ENCODE results near the gene DMRT3.

Gene DMRT3

DNA sequence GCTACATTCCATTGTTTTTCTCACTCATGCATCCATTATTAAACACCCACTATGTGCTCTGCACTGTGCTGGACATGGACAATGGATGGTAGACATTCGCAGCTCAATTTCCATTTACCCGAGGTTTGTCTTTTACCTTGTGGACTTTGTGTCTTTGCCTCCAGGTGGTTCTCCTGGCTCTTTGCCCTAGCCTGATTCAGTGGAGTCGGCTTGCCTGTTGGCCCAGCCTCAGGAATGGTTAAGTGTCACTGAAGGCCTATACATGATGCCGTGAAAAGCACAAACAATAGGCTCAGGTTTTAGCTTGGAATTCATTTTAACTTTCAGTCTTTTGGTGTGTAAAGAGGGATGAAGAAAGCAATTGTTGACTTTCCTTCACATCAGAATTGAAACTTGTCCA lies 16.5 kb upstream of the DMRT3 start:
- Histone ChIP-seq H3K27me3 (ENCODE audit: insufficient read depth, low read depth) (no peaks in the 10 kb centered on the region), H3K4me1 (ENCODE audit: low read depth, poor library complexity, severe bottlenecking) (no peaks in the 10 kb centered on the region), H3K27ac (no peak overlapping the region), H3K79me2 (ENCODE audit: insufficient read depth, low read depth) (no peaks in the 10 kb centered on the region), H3K4me2 (no peak overlapping the region), H4K20me1 (ENCODE audit: insufficient read depth) (no peaks in the 10 kb centered on the region), H3K36me3 (ENCODE audit: insufficient read depth) (no peaks in the 10 kb centered on the region), H3K4me3 (IDR thresholded peaks at IDR 0.05; ENCODE audit: insufficient read depth, low read depth, low read length) (no peak overlapping the region), H2AFZ (ENCODE audit: low read depth) (no peak overlapping the region), H3K9ac (no peak overlapping the region)
- TF ChIP-seq, protein P1, sequence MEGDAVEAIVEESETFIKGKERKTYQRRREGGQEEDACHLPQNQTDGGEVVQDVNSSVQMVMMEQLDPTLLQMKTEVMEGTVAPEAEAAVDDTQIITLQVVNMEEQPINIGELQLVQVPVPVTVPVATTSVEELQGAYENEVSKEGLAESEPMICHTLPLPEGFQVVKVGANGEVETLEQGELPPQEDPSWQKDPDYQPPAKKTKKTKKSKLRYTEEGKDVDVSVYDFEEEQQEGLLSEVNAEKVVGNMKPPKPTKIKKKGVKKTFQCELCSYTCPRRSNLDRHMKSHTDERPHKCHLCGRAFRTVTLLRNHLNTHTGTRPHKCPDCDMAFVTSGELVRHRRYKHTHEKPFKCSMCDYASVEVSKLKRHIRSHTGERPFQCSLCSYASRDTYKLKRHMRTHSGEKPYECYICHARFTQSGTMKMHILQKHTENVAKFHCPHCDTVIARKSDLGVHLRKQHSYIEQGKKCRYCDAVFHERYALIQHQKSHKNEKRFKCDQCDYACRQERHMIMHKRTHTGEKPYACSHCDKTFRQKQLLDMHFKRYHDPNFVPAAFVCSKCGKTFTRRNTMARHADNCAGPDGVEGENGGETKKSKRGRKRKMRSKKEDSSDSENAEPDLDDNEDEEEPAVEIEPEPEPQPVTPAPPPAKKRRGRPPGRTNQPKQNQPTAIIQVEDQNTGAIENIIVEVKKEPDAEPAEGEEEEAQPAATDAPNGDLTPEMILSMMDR (conservative IDR thresholded peaks at IDR 0.05; ENCODE audit: low read depth, low read length) = no peak

DNA sequence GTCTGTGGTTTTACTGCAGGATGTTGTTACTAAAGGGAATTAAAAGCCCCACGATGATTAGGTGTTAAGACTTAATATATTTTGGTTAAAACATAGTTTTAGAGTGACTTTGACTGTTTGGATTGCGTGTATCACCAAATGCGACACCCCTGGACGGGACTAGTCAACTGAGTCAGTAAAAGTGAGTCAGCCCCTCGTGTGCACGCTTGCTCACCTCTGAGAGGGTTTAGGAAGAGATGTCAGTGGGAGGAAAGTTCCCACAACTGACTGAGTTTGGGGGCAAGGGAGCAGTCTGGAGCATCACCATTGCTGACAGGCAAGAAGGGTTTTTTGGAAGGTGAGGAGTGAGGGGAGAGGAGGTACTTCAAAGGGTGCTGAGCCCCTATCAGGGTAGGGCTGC lies 14.4 kb upstream of the DMRT3 start:
- H3K27me3 ChIP-seq (ENCODE audit: insufficient read depth, low read depth) = no peaks in the 10 kb centered on the region
- no peak overlapping the region for H3K27ac ChIP-seq
- TF ChIP-seq, protein P1 (conservative IDR thresholded peaks at IDR 0.05; ENCODE audit: low read depth, low read length) = no peak
- H4K20me1 ChIP-seq (ENCODE audit: insufficient read depth) = no peaks in the 10 kb centered on the region
- H3K4me3 ChIP-seq (IDR thresholded peaks at IDR 0.05; ENCODE audit: insufficient read depth, low read depth, low read length) = no peak overlapping the region
- H3K4me1 ChIP-seq (ENCODE audit: low read depth, poor library complexity, severe bottlenecking) = no peaks in the 10 kb centered on the region
- H2AFZ ChIP-seq (ENCODE audit: low read depth) = no peak overlapping the region
- H3K9ac ChIP-seq = no peak overlapping the region
- H3K36me3 ChIP-seq (ENCODE audit: insufficient read depth) = no peaks in the 10 kb centered on the region
- no peak overlapping the region for H3K4me2 ChIP-seq
- H3K79me2 ChIP-seq (ENCODE audit: insufficient read depth, low read depth) = no peaks in the 10 kb centered on the region

DNA sequence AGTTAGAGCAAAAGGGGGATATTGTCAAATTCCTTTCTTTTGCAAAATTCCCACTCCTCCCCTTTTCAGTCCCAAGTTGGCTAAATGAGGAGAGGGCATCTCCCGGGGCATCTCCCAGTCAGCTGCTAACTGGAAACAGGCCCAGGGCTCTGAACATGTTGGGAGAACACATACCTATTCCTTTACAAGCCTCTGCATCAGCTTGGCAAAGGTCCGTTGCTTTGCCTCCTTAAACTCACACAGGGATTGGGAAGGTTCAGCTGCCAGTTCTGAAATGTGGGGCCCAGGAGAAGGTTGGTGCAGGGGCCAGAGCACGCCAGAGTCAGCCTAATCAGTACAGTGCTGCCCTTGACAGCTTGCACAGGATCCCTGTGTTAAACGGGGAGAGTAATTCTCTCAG lies 11.0 kb upstream of the DMRT3 start:
- H3K4me3 ChIP-seq (IDR thresholded peaks at IDR 0.05; ENCODE audit: insufficient read depth, low read depth, low read length) = no peak overlapping the region
- H3K9ac ChIP-seq = no peak overlapping the region
- H4K20me1 ChIP-seq (ENCODE audit: insufficient read depth) = no peaks in the 10 kb centered on the region
- no peaks in the 10 kb centered on the region for H3K79me2 ChIP-seq (ENCODE audit: insufficient read depth, low read depth)
- no peaks in the 10 kb centered on the region for H3K4me1 ChIP-seq (ENCODE audit: low read depth, poor library complexity, severe bottlenecking)
- no peaks in the 10 kb centered on the region for H3K27me3 ChIP-seq (ENCODE audit: insufficient read depth, low read depth)
- H2AFZ ChIP-seq (ENCODE audit: low read depth) = no peak overlapping the region
- TF ChIP-seq, protein P1 (conservative IDR thresholded peaks at IDR 0.05; ENCODE audit: low read depth, low read length) = no peak
- no peak overlapping the region for H3K27ac ChIP-seq
- H3K36me3 ChIP-seq (ENCODE audit: insufficient read depth) = no peaks in the 10 kb centered on the region
- H3K4me2 ChIP-seq = no peak overlapping the region

- Histone ChIP-seq H3K36me3 (ENCODE audit: insufficient read depth) (no peaks in the 10 kb centered on the region), H3K27ac (no peak overlapping the region), H3K4me3 (IDR thresholded peaks at IDR 0.05; ENCODE audit: insufficient read depth, low read depth, low read length) (no peak overlapping the region), H2AFZ (ENCODE audit: low read depth) (no peak overlapping the region), H3K4me2 (no peak overlapping the region), H3K27me3 (ENCODE audit: insufficient read depth, low read depth) (no peaks in the 10 kb centered on the region), H4K20me1 (ENCODE audit: insufficient read depth) (no peaks in the 10 kb centered on the region), H3K79me2 (ENCODE audit: insufficient read depth, low read depth) (no peaks in the 10 kb centered on the region), H3K4me1 (ENCODE audit: low read depth, poor library complexity, severe bottlenecking) (no peaks in the 10 kb centered on the region), H3K9ac (no peak overlapping the region)
- TF ChIP-seq, protein P1 (conservative IDR thresholded peaks at IDR 0.05; ENCODE audit: low read depth, low read length) = no peak
These were observed 9.6 kb upstream of the DMRT3 start for GRCh38 chr9:966870-967269.

GRCh38 chr9:967436-967835 lies 9.0 kb upstream of the DMRT3 start:
- Histone ChIP-seq H4K20me1 (ENCODE audit: insufficient read depth) (no peaks in the 10 kb centered on the region), H3K79me2 (ENCODE audit: insufficient read depth, low read depth) (no peaks in the 10 kb centered on the region), H3K27me3 (ENCODE audit: insufficient read depth, low read depth) (no peaks in the 10 kb centered on the region), H3K27ac (no peak overlapping the region), H3K9ac (no peak overlapping the region), H3K4me2 (no peak overlapping the region), H3K4me3 (IDR thresholded peaks at IDR 0.05; ENCODE audit: insufficient read depth, low read depth, low read length) (no peak overlapping the region), H3K4me1 (ENCODE audit: low read depth, poor library complexity, severe bottlenecking) (no peaks in the 10 kb centered on the region), H2AFZ (ENCODE audit: low read depth) (no peak overlapping the region), H3K36me3 (ENCODE audit: insufficient read depth) (no peaks in the 10 kb centered on the region)
- TF ChIP-seq, protein P1 (conservative IDR thresholded peaks at IDR 0.05; ENCODE audit: low read depth, low read length) = no peak

Measured in KMS-11 (cell line).